Nephron progenitor cell (in vitro differentiated cells): ENCODE results near the gene PPP1R14C.
A peak's percentile ranks its signal among the peaks of the same experiment; 100 is the strongest.

Experiments used
- DNase-seq: peaks from one replicate; pipeline ENCODE4 v3.0.0; 2021
- H3K27ac Mint-ChIP-seq: 2 replicates; pipeline ENCODE4 v1.8.0; 2021; ENCODE audit warnings: mild to moderate bottlenecking, moderate library complexity, mixed read lengths
- H3K27me3 Mint-ChIP-seq: 2 replicates; pipeline ENCODE4 v1.8.0; 2021; ENCODE audit warnings: mild to moderate bottlenecking, low read depth, mixed read lengths; ENCODE audit not compliant: poor library complexity
- H3K36me3 Mint-ChIP-seq: 2 replicates; pipeline ENCODE4 v1.8.0; 2021; ENCODE audit warnings: low read depth, mixed read lengths
- H3K4me1 Mint-ChIP-seq: 2 replicates; pipeline ENCODE4 v1.8.0; 2021; ENCODE audit warnings: mixed read lengths
- H3K4me3 Mint-ChIP-seq: 2 replicates; pipeline ENCODE4 v1.8.0; 2021; ENCODE audit warnings: mild to moderate bottlenecking, moderate library complexity, mixed read lengths
- H3K9me3 Mint-ChIP-seq: 2 replicates; pipeline ENCODE4 v1.8.0; 2021; ENCODE audit warnings: mild to moderate bottlenecking, moderate library complexity, mixed read lengths
- CTCF ChIP-seq: fragments of 200-600 bp; sonication (generic); IDR thresholded peaks from 2 replicates; pipeline ENCODE4 v1.5.0; 2021; ENCODE audit warnings: antibody characterized with exemption

Gene PPP1R14C

GRCh38 chr6:150194195-150194594 is 51.4 kb downstream of the PPP1R14C start:
- TF ChIP-seq CTCF: no peak
- Mint-ChIP-seq H3K4me1 (peaks cover 46% of the 10 kb centered on the region), H3K4me3 (no peak overlapping the region), H3K27me3 (peaks cover 80% of the 10 kb centered on the region), H3K36me3 (peaks cover 29% of the 10 kb centered on the region), H3K9me3 (peaks cover 43% of the 10 kb centered on the region), H3K27ac (no peak overlapping the region)
- no peak for DNase-seq

- H3K27me3 Mint-ChIP-seq: peaks cover 80% of the 10 kb centered on the region
- peaks cover 36% of the 10 kb centered on the region for H3K9me3 Mint-ChIP-seq
- peaks cover 57% of the 10 kb centered on the region for H3K4me1 Mint-ChIP-seq
- H3K36me3 Mint-ChIP-seq: peaks cover 27% of the 10 kb centered on the region
- DNase-seq: peak; percentile 73
- H3K4me3 Mint-ChIP-seq: no peak overlapping the region
- TF ChIP-seq CTCF: no peak
- peak overlapping the region; percentile 8 for H3K27ac Mint-ChIP-seq
Observed at GRCh38 chr6:150195996-150196417, 53.2 kb downstream of the PPP1R14C start.

GRCh38 chr6:150196942-150197745 is 54.3 kb downstream of the PPP1R14C start:
- Mint-ChIP-seq H3K4me1 (peaks cover 68% of the 10 kb centered on the region), H3K27ac (no peak overlapping the region), H3K9me3 (peaks cover 24% of the 10 kb centered on the region), H3K4me3 (peak overlapping the region; percentile 32), H3K36me3 (peaks cover 16% of the 10 kb centered on the region), H3K27me3 (peaks cover 70% of the 10 kb centered on the region)
- peak; percentile 13 for DNase-seq
- TF ChIP-seq CTCF: no peak

GRCh38 chr6:150198532-150198931 is 55.7 kb downstream of the PPP1R14C start:
- H3K36me3 Mint-ChIP-seq: peaks cover 5% of the 10 kb centered on the region
- no peak overlapping the region for H3K4me3 Mint-ChIP-seq
- H3K9me3 Mint-ChIP-seq: peaks cover 10% of the 10 kb centered on the region
- no peak for DNase-seq
- peaks cover 77% of the 10 kb centered on the region for H3K4me1 Mint-ChIP-seq
- H3K27me3 Mint-ChIP-seq: peaks cover 72% of the 10 kb centered on the region
- no peak for TF ChIP-seq CTCF
- no peak overlapping the region for H3K27ac Mint-ChIP-seq

GRCh38 chr6:150199241-150199640 is 56.4 kb downstream of the PPP1R14C start:
- no peak for DNase-seq
- peaks cover 3% of the 10 kb centered on the region for H3K9me3 Mint-ChIP-seq
- no peak overlapping the region for H3K27ac Mint-ChIP-seq
- peaks cover 78% of the 10 kb centered on the region for H3K4me1 Mint-ChIP-seq
- H3K27me3 Mint-ChIP-seq: peaks cover 72% of the 10 kb centered on the region
- H3K4me3 Mint-ChIP-seq: no peak overlapping the region
- H3K36me3 Mint-ChIP-seq: no peaks in the 10 kb centered on the region
- TF ChIP-seq CTCF: no peak
